K562 (cell line): Measurements from ENCODE around the gene RGS13. TPM values are rescaled to one million over a fixed set of nuclear protein-coding genes. Genes with fewer than 3 reads are reported as not detected.

Source experiments
- E2F3 ChIP-seq: fragments of 250-450 bp; sonication (Bioruptor Pico); IDR thresholded peaks from 2 replicates; pipeline ENCODE4 v1.4.0; 2020; ENCODE audit warnings: mild to moderate bottlenecking
- FOXP1 ChIP-seq: sonication (generic); formaldehyde crosslinking; IDR thresholded peaks from 2 replicates; pipeline ENCODE4 v1.8.0; 2022; ENCODE audit warnings: mild to moderate bottlenecking, missing genetic modification reagents
- NELFE ChIP-seq: IDR thresholded peaks from 2 replicates; pipeline ENCODE4 v1.6.1; 2011; ENCODE audit warnings: mild to moderate bottlenecking; ENCODE audit not compliant: insufficient read depth, insufficient read length
- PRMT5 ChIP-seq: sonication (generic); formaldehyde crosslinking; IDR thresholded peaks from 2 replicates; pipeline ENCODE4 v1.5.0; 2020; ENCODE audit warnings: missing genetic modification reagents
- RBBP5 ChIP-seq: fragments of 200-600 bp; sonication (generic); IDR thresholded peaks from 2 replicates; pipeline ENCODE4 v1.6.1; 2012; ENCODE audit warnings: borderline replicate concordance, mild to moderate bottlenecking, low read length, control low read depth, inconsistent platforms; ENCODE audit not compliant: insufficient read depth, poor library complexity, severe bottlenecking
- RFX7 ChIP-seq: fragments of 250-450 bp; sonication (Bioruptor Pico); IDR thresholded peaks from 2 replicates; pipeline ENCODE4 v1.5.1; 2021; ENCODE audit warnings: mild to moderate bottlenecking
- SMAD4 ChIP-seq: fragments of 250-450 bp; sonication (Bioruptor Pico); conservative IDR thresholded peaks from 2 replicates; pipeline ENCODE4 v1.8.0; 2021; ENCODE audit warnings: inconsistent platforms, mild to moderate bottlenecking, moderate library complexity
- STAT5A ChIP-seq: IDR thresholded peaks from 2 replicates; pipeline ENCODE4 v1.6.1; 2012; ENCODE audit warnings: low read length, inconsistent platforms, borderline replicate concordance
- ZNF212 ChIP-seq: fragments of 450-650 bp; formaldehyde crosslinking; IDR thresholded peaks from 2 replicates; pipeline ENCODE4 v1.4.0; 2020; ENCODE audit warnings: mild to moderate bottlenecking
- ZNF79 ChIP-seq: fragments of 250-450 bp; sonication (Bioruptor Pico); IDR thresholded peaks from 2 replicates; pipeline ENCODE4 v1.4.0; 2020; ENCODE audit warnings: low read depth, mild to moderate bottlenecking, moderate library complexity
- polyA plus RNA-seq, 8 experiments: library from polyadenylated mRNA; depleted of rRNA in 4 of 8; stranded (reverse) in 5 of 8; unstranded in 3 of 8; fragments of >200 nt; fragmentation: Nextera tagmentation in 2 of 8; fragmentation: Illumina TruSeq in 1 of 8; extraction: Ambion mirVana in 2 of 8; extraction: Trizol in 1 of 8; gene quantifications; 2 replicates each; pipeline versions ENCODE4 v1.2.1 to v1.2.3, GENCODE V29; 2011 to 2014; ENCODE audit warnings: inconsistent platforms in 1 of 8, missing spikeins in 1 of 8
- total RNA-seq, 7 experiments: library from RNA; depleted of rRNA in 6 of 7; stranded (reverse); fragments of >200 nt in 6 of 7; fragmentation: Illumina TruSeq in 2 of 7; extraction: Trizol in 2 of 7; gene quantifications; 2 replicates each; pipeline versions ENCODE4 v1.2.1 to v1.2.3, GENCODE V29; 2011 to 2021; ENCODE audit warnings: low replicate concordance in 1 of 7
- TF ChIP-seq, protein P1 (sequence below), 2 experiments: fragments of 450-650 bp in 1 of 2; sonication (generic) in 1 of 2; formaldehyde crosslinking in 1 of 2; IDR thresholded peaks; 2 replicates each; pipeline versions ENCODE4 v1.7.1 to v1.9.0; 2016 to 2022; ENCODE audit warnings: inconsistent platforms in 1 of 2, mild to moderate bottlenecking in 1 of 2, missing genetic modification reagents in 1 of 2
- TF ChIP-seq, protein P2 (sequence below): fragments of 150-350 bp; conservative IDR thresholded peaks from 2 replicates; pipeline ENCODE4 v1.6.1; 2014; ENCODE audit warnings: low read length

Gene RGS13
- total and polyA plus RNA-seq, 9 of the 15 experiments (the other 6 are each of a cell fraction or from before 2014, with no cell fraction given), result not detected

DNA sequence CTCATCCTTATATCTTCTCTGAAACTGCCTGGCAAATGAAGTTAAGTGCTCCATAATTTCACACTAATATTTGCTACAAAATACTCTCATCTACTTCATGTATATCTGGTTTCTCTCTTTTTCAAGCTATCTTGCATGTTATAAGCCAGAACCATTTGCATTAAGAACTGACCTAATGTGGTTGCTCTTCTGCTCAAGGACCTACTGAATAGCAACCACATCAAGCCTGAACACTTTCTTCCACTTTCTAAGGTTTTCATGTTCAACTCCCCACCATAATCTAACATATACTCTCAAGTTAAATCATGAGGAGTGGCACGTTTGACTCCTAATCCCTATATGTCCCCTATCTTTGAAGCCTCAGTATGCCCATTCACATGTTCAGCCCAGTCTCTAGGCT lies 33.2 kb upstream of the RGS13 start (continued):
- TF ChIP-seq, protein P1, sequence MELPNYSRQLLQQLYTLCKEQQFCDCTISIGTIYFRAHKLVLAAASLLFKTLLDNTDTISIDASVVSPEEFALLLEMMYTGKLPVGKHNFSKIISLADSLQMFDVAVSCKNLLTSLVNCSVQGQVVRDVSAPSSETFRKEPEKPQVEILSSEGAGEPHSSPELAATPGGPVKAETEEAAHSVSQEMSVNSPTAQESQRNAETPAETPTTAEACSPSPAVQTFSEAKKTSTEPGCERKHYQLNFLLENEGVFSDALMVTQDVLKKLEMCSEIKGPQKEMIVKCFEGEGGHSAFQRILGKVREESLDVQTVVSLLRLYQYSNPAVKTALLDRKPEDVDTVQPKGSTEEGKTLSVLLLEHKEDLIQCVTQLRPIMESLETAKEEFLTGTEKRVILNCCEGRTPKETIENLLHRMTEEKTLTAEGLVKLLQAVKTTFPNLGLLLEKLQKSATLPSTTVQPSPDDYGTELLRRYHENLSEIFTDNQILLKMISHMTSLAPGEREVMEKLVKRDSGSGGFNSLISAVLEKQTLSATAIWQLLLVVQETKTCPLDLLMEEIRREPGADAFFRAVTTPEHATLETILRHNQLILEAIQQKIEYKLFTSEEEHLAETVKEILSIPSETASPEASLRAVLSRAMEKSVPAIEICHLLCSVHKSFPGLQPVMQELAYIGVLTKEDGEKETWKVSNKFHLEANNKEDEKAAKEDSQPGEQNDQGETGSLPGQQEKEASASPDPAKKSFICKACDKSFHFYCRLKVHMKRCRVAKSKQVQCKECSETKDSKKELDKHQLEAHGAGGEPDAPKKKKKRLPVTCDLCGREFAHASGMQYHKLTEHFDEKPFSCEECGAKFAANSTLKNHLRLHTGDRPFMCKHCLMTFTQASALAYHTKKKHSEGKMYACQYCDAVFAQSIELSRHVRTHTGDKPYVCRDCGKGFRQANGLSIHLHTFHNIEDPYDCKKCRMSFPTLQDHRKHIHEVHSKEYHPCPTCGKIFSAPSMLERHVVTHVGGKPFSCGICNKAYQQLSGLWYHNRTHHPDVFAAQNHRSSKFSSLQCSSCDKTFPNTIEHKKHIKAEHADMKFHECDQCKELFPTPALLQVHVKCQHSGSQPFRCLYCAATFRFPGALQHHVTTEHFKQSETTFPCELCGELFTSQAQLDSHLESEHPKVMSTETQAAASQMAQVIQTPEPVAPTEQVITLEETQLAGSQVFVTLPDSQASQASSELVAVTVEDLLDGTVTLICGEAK (IDR thresholded peaks at IDR 0.05), result no peak
- TF ChIP-seq, protein P1 (CRISPR knock-in tag; IDR thresholded peaks at IDR 0.05), result no peak
- no peak for TF ChIP-seq RBBP5
- TF ChIP-seq PRMT5, result no peak
- no peak for TF ChIP-seq STAT5A
- no peak for TF ChIP-seq SMAD4 (CRISPR knock-in tag)
- TF ChIP-seq ZNF212 (CRISPR knock-in tag), result no peak
- no peak for TF ChIP-seq ZNF79 (CRISPR knock-in tag)
- TF ChIP-seq RFX7, result no peak
- no peak for TF ChIP-seq E2F3 (CRISPR knock-in tag)
- TF ChIP-seq, protein P2, sequence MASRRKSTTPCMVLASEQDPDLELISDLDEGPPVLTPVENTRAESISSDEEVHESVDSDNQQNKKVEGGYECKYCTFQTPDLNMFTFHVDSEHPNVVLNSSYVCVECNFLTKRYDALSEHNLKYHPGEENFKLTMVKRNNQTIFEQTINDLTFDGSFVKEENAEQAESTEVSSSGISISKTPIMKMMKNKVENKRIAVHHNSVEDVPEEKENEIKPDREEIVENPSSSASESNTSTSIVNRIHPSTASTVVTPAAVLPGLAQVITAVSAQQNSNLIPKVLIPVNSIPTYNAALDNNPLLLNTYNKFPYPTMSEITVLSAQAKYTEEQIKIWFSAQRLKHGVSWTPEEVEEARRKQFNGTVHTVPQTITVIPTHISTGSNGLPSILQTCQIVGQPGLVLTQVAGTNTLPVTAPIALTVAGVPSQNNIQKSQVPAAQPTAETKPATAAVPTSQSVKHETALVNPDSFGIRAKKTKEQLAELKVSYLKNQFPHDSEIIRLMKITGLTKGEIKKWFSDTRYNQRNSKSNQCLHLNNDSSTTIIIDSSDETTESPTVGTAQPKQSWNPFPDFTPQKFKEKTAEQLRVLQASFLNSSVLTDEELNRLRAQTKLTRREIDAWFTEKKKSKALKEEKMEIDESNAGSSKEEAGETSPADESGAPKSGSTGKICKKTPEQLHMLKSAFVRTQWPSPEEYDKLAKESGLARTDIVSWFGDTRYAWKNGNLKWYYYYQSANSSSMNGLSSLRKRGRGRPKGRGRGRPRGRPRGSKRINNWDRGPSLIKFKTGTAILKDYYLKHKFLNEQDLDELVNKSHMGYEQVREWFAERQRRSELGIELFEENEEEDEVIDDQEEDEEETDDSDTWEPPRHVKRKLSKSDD, result no peak
- no peak for TF ChIP-seq NELFE
- TF ChIP-seq FOXP1 (CRISPR knock-in tag), result no peak
